HG03064 (cell line): ENCODE measurements around the gene ZSCAN23.
A peak's percentile ranks its signal among the peaks of the same experiment; 100 is the strongest.
"Not testable (repeated sequence)": the region's sequence is repeated elsewhere in the genome, so short reads cannot be mapped to it uniquely, and the experiment has no call there.

Source experiments
- ATAC-seq: cut with Tn5 transposase; IDR thresholded peaks from one replicate; pipeline ENCODE4 v1.9.1; 2021; ENCODE audit warnings: low read depth; ENCODE audit not compliant: unreplicated experiment

The ZSCAN23 gene

DNA sequence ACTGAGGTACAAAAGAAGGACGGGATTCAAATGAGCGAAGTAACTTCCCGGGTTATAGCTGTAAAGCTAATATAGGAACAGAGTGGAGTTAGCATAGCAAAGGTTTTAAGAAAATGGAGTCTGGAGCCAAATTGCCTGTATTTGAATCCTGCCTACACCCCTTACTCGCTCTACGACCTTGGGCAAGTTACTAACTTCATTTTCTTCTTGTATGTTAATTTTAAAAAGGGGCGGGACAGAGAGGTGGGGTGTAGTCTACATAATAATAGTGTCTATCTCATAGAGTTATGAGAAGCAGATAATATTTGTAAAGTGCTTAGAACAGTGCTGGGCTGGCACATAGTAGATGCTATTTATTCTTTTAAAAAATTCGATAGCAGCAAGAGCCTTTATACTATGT, 705 bp downstream of the ZSCAN23 start:
- no peak for ATAC-seq

DNA sequence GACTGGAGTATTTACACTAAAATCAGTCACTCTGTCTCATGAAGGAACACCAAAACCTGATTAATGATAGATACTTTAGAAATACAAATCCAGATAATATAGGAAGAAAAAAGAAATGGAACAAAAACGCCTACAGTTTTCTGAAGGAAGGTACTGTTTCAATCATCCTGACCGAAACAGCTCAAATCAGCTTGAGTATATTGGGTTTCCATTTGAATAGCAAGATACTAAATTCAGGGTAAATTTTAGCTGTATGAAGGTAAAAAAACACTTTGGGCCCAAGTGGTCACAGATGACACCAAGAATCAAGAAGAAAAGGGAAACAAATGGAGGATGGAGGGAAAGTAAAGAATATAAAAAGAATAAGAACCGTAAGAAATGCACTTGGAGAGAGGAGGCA, 6.9 kb downstream of the ZSCAN23 start:
- no peak for ATAC-seq

DNA sequence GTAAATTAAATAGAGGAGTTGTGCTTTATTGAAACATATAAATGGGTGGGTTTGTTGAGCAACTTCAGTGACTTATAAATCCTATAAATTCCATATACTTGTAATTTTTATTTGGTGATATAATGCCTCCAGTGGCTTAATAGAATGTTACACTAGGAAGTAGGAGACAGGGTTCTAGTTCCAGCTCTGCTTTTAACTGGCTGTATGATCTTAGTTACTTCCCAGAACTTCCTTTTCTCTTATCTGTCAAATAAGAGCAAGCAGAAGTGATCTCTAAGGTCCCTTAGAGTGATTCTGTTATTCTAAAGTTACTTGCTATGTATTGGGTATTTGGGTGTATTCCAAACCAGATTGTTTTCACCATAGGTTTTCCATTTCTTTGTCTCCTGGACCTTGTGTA, 10.2 kb downstream of the ZSCAN23 start:
- ATAC-seq, result no peak

DNA sequence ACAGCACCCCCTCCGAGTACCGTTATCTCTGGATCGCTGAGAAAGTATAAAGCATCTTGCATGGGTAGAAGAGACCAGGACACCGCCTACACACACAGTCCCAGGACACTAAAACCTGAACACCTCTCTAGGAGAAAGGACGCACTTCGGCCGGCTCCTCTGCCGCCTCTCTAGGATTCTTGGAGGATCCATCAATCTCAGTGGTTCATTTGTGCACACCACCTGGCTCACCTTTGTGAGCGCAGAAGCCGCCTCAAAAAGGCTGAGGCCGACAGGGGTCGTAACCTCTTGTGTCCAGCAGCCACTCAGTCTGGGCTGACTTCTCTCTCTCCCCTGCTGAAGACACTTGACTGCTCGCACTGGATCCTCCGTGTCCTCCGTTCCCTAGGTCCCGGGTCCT, 13.5 kb downstream of the ZSCAN23 start:
- ATAC-seq, result no peak

DNA sequence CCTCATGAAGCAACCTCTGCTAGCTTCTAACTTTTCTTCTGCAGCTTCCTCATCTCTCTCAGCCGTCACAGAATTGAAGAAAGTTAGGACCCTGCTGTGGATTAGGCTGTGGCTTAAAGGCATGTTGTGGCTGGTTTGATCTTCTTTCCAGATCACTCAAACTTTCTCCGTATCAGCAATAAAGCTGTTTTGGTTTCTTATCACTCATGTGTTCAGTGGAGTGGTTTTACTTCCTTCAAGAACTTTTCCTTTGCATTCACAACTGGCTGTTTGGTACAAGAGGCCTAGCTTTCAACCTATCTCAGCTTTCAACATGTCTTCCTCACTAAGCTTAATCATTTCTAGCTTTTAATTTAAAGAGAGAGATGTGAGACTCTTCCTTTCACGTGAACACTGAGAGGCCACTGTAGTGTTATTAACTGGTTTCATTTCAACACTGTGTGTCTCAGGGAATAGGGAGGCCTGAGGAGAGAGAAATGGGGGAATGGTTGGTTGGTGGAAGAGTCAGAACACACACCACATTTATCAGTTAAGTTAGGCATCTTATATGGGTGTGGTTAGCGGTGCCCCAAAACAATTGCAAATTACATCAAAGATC, 17.2 kb downstream of the ZSCAN23 start:
- ATAC-seq, result peak; percentile 69

DNA sequence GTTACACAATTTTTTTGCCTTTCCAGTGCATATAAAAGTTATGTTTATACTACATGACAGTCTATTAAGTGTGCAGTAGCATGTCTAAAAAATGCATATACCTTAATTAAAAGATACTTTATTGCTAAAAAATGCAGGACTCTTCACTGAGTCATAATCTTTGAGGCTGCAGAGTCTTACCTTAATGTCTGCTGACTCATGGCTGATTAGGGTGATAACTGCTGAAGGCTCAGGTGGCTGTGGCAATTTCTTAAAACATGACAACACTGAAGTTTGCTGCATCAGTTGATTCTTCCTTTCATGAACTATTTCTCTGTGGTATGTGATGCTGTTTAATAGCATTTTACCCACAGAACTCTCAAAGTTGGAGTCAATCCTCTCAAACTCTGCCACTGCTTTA, 19.1 kb downstream of the ZSCAN23 start:
- ATAC-seq, result no peak

DNA sequence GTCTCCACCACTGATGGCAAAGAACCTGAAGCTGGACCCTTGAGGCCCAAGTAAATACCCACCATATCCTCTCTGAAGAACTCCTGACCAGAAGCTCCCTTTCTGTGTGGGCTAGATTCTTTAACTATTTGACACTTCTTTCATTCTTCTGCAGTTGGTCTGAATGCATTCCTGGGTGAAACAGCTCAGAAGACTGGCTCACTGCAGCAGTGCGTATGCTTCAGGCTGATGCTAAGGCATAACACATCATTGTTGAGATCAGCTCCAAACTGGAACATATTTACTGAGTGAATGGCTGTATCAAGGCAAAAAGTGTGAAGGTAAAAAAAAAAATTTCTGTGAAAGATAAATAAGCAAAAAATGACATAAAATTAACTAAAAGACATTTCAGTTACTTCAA, 19.7 kb downstream of the ZSCAN23 start:
- ATAC-seq, result no peak

DNA sequence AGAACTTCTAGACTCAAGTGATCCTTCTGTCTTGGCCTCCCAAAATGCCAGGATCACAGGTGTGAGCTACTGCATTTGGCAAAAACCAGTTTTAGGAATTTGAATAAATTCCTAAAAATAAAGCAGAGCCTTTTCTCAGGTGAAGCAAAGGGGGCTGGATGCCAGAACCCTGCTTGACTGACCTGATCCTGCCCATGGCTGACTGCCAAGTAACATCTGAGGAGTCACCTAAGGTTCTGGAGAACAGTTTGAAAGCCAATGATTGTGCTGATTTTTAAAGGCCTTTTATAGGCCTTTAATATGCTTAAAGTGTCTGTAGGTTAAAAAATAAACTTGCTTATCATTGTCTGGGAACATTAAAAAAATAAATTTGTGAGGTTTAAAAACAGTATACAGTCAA, 29.6 kb downstream of the ZSCAN23 start:
- ATAC-seq, result no peak

DNA sequence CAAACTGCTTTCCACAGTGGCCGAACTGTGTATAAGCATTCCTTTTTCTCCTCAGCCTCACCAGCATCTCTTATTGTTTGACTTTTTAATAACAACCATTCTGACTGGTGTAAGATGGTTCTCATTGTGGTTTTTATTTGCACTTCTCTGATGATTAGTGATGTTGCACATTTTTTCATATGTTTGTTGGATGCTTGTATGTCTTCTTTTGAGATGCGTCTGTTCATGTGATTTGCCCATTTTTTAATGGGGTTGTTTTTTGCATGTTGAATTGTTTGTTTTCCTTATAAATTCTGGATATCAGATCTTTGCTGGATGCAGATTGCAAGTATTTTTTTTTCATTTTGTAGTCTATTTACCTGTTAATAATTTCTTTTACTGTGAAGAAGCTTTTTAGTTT, 32.5 kb downstream of the ZSCAN23 start:
- ATAC-seq, result no peak

DNA sequence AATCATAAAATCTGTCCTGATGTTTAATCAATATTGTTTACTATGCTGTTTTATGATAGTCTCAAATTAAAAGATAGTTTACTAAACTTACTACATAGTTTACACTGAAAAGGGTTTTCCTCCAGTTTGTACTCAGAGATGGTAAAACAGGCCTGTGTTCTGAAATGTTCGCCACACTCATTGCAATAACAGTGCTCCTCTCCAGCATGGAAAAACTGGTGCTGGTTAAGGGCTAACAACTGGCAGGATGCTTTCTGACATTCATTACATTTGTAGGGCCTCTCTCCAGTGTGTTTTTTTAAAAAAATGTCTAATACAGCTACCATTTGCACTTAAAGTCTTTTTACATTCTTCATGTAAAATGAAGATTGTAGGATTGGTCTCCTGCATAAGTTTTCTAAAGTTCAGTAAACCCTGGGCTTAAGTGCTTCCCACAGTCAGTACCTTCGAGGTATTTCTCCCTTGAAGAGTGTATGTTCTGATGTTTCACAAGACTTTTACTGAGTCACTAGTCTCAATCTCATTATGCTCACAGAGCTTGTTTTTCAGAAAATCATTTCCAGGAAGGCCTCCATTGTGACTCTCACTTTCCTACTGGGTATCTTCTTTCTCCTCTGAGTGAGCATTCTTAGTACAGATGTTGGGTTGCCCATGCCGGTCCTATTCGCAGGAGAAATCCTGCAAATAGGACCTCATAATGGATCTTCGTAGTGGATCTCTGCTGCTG, 35.1 kb downstream of the ZSCAN23 start:
- ATAC-seq, result no peak

DNA sequence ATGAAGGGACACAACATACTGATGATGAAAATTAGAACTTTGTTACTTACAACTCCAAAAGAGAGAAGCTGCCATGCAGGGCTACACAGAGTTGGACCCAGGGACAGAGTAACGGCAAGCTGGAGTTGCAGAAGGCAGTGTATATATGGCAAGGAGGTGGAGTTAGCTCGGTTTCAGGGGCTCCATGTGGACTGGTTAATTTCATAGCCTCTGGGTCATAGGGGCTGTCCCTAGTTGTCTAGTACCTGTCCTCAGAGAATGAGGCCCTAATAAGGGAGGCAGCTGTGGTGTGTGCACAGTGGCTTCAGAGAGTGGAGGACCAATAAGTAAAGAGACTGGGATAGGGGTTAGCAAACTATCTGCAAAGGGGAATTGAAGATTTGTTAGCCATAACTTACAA, 35.9 kb downstream of the ZSCAN23 start:
- no peak for ATAC-seq

DNA sequence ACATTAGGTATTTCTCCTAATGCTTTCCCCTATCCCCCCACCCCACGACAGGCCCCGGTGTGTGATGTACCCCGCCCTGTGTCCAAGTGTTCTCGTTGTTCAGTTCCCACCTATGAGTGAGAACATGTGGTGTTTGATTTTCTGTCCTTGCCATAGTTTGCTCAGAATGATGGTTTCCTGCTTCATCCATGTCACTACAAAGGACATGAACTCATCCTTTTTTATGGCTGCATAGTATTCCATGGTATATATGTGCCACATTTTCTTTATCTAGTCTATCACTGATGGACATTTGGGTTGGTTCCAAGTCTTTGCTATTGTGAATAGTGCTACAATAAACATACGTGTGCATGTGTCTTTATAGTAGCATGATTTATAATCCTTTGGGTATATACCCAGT, 39.4 kb downstream of the ZSCAN23 start:
- ATAC-seq, result not testable (repeated sequence)

DNA sequence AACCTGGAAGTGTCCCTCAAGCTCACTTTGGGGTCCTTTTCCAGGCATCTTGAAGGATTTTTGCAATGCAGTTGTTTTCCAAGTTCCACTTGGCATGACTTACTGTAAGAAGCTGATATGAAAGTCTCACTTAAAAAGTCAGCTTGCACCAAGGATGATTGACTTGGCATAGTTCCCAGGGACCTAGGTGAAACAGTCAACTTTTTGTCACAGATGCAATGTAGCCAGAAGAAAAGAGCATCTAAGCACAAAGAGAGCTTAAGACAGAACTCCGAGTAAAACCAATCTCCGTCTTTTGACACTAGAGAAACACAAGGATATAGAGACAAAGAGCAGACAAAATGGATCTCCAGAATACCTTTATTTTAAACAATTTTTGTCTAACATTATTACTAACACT, 41.1 kb downstream of the ZSCAN23 start:
- no peak for ATAC-seq

DNA sequence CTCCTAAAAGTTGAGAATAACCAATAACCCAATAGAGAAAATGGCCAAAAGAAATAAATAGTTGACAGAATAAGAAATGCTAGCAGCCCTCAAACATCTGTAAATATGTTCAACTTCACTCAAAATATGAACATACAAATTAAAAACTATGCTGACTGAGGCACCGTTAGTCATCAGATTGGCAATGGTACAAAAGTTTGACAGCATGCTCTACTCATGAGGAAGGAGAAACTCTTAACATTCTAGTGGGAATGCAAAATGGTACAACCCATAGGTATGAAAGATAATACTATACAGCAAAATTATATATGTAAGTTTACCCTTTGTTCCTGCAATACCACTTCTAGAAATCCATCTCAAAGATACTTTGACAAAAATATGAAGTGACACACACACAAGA, 42.1 kb downstream of the ZSCAN23 start:
- ATAC-seq, result no peak

DNA sequence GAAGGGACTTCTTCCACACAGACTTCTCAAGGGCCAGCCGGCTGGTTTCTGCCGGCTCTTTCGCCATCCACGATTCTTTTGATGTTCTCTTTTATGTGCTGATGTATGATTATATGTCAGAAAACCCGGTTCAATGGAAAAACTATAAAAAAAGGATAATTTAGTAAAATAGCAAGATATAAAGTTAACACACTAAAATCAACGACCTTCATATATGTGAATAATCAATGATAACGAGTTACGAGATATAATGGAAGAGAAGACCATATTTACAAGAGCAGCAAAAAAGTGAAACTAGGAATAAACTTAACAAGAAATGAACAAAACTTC, 43.2 kb downstream of the ZSCAN23 start:
- ATAC-seq, result no peak

DNA sequence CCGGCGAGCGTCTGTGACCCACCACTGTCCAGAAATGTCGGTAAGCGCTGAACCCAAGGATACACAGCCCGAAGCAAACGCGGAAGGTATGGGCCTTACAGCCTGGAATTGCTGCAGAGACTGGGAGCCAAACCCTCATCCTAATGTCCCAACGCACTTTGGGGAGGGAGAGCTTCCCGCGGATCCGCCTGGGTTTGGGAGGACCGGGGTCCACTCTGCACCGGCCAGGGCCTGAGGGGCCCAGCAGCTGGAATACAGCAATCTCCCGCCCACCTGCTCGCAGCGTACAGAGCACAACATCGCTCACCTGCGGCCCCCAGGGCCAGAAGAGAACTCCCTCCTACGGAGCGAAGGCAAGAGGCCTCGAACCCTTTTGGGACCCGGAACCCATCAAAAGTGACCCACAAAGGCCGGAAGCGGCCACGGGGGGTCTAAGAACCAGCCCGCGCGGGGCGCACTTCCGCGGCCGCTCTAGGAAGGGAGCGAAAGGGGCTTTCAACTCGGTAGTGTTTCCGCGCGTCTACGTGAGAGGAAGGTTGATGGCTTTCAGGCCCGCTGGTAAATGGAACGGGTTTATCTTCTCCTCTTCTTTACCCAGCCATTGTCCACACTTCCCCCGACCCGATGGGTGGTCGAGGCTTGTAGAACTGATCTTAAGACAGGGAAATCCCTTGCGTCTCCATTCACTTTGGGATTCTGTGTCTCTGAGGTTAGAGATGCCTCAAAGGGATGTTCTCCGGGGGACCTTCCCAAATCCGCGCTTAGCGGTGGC, 43.8 kb downstream of the ZSCAN23 start, which contains the start of gene ZSCAN12:
ZSCAN12 (minus strand) TSS at position 398 of the 772 bp plus-strand sequence. CDS start 1,342 bp downstream, outside the sequence.
- peak; percentile 82 for ATAC-seq

DNA sequence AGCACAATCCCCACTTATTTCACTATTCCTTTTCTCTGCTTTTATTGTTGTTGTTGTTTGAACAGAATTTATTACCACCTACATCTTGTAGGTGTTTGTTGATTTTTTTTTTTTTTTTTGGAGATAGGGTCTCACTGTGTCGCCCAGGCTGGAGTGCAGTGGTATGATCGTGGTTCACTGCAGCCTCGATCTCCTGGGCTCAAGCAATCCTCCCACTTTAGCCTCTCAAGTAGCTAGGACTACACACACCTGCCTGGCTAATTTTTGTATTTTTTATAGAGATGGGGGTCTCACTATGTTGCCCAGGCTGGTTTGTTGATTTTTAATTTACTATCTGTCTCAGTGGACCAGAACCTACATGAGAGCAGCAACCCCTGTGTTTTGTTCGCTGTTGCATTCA, 47.4 kb downstream of the ZSCAN23 start:
- ATAC-seq, result no peak

DNA sequence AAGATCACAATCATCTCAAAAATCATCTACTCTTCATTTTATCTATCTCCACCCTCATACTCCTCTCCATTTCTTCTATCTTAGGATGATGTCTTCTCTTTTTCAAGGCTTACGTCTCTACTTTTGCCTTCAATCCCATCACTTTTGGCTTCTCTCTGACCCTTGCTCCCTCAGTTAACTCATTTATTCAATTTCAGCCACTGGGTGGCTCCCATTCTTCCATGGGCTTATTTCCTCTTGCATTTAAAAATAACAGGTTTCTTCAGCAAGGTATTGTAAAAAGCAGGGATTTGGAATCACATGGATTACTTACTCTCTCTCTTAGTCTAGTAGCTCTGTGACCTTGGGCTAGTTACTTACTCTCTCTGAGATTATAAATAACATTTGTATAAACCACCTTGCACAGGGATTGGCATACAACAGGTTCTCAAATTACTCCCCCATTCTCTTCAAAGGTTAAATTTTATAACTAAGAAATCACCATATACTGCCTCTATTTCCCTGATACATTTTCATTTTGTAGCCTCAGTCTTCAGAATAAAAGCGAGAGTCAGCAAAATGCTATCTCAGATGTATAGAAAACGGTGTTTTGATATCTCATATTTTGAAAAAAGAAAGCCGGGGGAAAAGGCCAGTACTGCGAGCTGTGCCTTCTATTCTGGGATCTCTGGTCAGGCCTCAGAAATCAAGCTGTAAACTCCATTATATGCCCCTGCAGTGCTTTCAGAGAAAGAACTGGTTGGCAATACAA, 49.2 kb downstream of the ZSCAN23 start:
- ATAC-seq, result no peak

DNA sequence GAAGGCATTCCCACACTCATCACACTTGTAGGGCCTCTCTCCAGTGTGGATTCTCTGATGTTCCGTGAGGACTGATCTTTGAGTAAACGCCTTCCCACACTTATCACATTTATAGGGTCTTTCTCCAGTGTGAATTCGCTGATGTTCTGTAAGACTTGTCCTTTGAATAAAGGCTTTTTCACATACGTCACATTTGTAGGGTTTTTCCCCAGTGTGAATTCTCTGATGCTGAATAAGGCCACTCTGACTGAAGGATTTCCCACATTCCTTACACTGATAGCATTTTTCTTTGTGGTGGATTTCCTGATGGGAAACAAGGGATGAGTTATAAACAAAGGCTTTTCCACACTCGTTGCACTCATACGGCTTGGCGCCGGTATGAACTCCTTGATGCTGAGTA, 52.6 kb downstream of the ZSCAN23 start:
- no peak for ATAC-seq

DNA sequence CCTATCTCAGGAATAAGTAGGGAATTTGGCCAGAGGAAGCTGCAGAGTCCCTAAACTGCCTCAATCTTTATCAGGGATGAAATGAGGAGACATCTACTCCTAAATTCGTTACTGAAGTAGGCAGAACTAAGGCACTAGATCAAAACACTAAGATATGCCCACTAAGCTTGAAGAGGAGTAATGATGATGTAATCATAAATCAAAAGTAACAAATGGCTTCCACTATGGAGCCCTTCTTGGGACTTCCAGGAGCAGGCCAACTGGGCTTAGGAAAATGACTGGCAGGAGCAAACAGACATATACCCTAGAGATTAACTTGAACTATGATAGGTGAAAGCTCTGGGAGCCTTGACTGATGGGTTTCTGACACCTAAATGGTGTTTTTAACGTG, 59.2 kb downstream of the ZSCAN23 start:
- no peak for ATAC-seq
